ENCODE results near the gene HNRNPLL. TPM values are rescaled to one million over a fixed set of nuclear protein-coding genes. Genes with fewer than 3 reads are reported as not detected.

Gene HNRNPLL
- total and polyA plus RNA-seq, 11 donors, result 6.9 to 33.2 (median 23.2) TPM

DNA sequence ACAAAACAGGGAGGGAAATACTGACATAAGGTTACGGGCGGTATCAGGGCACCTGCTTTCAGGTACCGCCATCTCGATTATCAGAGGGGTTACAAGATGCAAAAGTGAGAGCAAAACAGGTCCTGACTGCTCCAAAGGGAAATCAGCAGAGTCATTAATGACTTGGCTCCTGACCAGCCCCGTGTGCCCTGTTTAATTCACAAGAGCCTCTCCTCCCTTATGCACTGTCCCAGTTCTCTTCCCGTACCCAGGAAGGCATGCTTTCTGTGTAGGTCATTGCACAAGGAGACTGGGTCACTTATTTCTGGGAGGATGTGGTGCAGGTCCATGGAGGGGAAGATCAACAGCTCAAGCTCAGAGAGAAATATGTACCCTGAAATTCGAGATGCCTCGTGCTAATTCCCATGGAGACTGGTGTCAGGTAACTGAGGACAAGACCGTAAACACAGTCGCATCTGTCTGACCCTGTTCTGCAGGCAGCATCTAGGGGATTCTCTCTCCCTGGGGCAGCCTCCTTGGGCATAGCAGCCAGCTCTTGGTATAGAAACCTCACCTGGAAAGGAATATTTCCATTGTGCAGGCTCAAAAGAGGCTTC, 79.9 kb downstream of the HNRNPLL start:
- 79 to 87% (median 82%) methylated on average over 9 to 10 of the region's 10 CpGs for WGBS, 4 donors
- H3K27ac ChIP-seq, result no peak overlapping the region

GRCh38 chr2:38521835-38522234, 80.9 kb downstream of the HNRNPLL start:
- no peaks in the 10 kb centered on the region for H3K9me3 ChIP-seq
- no peaks in the 10 kb centered on the region for H3K36me3 ChIP-seq
- H3K27ac ChIP-seq, result no peak overlapping the region
- WGBS, 4 donors, result 85 to 91% (median 87%) methylated on average over 4 of the region's 4 CpGs
- no peak for ATAC-seq
- TF ChIP-seq, protein P1, sequence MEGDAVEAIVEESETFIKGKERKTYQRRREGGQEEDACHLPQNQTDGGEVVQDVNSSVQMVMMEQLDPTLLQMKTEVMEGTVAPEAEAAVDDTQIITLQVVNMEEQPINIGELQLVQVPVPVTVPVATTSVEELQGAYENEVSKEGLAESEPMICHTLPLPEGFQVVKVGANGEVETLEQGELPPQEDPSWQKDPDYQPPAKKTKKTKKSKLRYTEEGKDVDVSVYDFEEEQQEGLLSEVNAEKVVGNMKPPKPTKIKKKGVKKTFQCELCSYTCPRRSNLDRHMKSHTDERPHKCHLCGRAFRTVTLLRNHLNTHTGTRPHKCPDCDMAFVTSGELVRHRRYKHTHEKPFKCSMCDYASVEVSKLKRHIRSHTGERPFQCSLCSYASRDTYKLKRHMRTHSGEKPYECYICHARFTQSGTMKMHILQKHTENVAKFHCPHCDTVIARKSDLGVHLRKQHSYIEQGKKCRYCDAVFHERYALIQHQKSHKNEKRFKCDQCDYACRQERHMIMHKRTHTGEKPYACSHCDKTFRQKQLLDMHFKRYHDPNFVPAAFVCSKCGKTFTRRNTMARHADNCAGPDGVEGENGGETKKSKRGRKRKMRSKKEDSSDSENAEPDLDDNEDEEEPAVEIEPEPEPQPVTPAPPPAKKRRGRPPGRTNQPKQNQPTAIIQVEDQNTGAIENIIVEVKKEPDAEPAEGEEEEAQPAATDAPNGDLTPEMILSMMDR (IDR thresholded peaks at IDR 0.05), result no peak
- no peak for TF ChIP-seq POLR2A (IDR thresholded peaks at IDR 0.05)
- peaks cover 0 to 3% (median 0%) of the 10 kb centered on the region in 12 donors for H3K4me1 ChIP-seq
- DNase-seq, result no peak
- intact Hi-C loops (cut with DNase I), result no loop called here
- no peak overlapping the region for H3K4me3 ChIP-seq
- H3K27me3 ChIP-seq, result no peaks in the 10 kb centered on the region

More for the DNA sequence above, 79.9 kb downstream of the HNRNPLL start:
- H3K4me3 ChIP-seq, result no peak overlapping the region
- DNase-seq, result no peak
- ATAC-seq, result no peak
- H3K9me3 ChIP-seq, result no peaks in the 10 kb centered on the region
- H3K27me3 ChIP-seq, result peaks cover 0 to 2% (median 0%) of the 10 kb centered on the region in 9 donors
- no peak for TF ChIP-seq POLR2A (IDR thresholded peaks at IDR 0.05)
- TF ChIP-seq, protein P1 (IDR thresholded peaks at IDR 0.05), result no peak
- no peaks in the 10 kb centered on the region for H3K36me3 ChIP-seq
- H3K4me1 ChIP-seq, result peaks cover 0 to 3% (median 0%) of the 10 kb centered on the region in 12 donors
- intact Hi-C loops (cut with DNase I), result no loop called here

- H3K27me3 ChIP-seq, result no peaks in the 10 kb centered on the region
- 83 to 90% (median 89%) methylated on average over 6 of the region's 6 CpGs for WGBS, 4 donors
- ATAC-seq (no peak), DNase-seq (no peak)
- intact Hi-C loops (cut with DNase I), result no loop called here
- peak overlapping the region in 1 of 12 donors; percentile 84 for H3K27ac ChIP-seq
- H3K9me3 ChIP-seq, result no peaks in the 10 kb centered on the region
- no peaks in the 10 kb centered on the region for H3K36me3 ChIP-seq
- peaks cover 0 to 4% (median 0%) of the 10 kb centered on the region in 12 donors for H3K4me1 ChIP-seq
- TF ChIP-seq, protein P1 (IDR thresholded peaks at IDR 0.05), result no peak
- no peak for TF ChIP-seq POLR2A (IDR thresholded peaks at IDR 0.05)
- no peak overlapping the region for H3K4me3 ChIP-seq
Measured at GRCh38 chr2:38517284-38517683, 85.4 kb downstream of the HNRNPLL start.

DNA sequence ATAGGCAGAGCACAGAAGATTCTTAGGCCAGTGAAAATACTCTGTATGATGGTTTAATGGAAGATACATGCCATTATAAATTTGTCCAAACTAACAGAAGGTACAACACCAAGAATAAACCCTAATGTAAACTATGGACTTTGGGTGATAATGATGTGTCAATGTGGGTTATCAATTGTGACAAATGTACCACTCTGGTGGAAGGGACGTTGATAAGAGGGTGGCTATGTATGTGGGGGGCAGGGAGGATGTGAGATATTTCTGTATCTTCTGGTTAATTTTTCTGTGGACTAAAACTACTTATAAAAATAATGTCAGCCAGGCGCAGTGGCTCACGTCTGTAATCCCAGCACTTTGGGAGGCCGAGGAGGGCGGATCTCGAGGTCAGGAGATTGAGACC, 86.2 kb downstream of the HNRNPLL start:
- H3K9me3 ChIP-seq, result no peaks in the 10 kb centered on the region
- H3K36me3 ChIP-seq, result no peaks in the 10 kb centered on the region
- DNase-seq, result no peak
- WGBS, 4 donors, result 73 to 86% (median 77%) methylated on average over 6 of the region's 6 CpGs
- H3K4me3 ChIP-seq, result no peak overlapping the region
- TF ChIP-seq, protein P1 (IDR thresholded peaks at IDR 0.05), result no peak
- no peak for TF ChIP-seq POLR2A (IDR thresholded peaks at IDR 0.05)
- no peaks in the 10 kb centered on the region for H3K27me3 ChIP-seq
- intact Hi-C loops (cut with DNase I), result no loop called here
- no peak for ATAC-seq
- H3K4me1 ChIP-seq, result peaks cover 0 to 4% (median 0%) of the 10 kb centered on the region in 12 donors
- H3K27ac ChIP-seq, result peak overlapping the region in 1 of 12 donors; percentile 84

Data from heart left ventricle (tissue), 16 donors.